GM12892 (cell line): ENCODE measurements around the gene PDE7B.

Source experiments
- POLR2A ChIP-seq: IDR thresholded peaks from 2 replicates; pipeline ENCODE4 v1.6.1; 2011; ENCODE audit warnings: low read depth, low read length, control low read depth
- POLR2AphosphoS5 ChIP-seq: IDR thresholded peaks from 2 replicates; pipeline ENCODE4 v1.6.1; 2011; ENCODE audit warnings: low read depth, low read length, control low read depth
- TAF1 ChIP-seq: IDR thresholded peaks from 2 replicates; pipeline ENCODE4 v1.6.1; 2011; ENCODE audit warnings: low read depth, mild to moderate bottlenecking, control low read depth, low read length, borderline replicate concordance

DNA sequence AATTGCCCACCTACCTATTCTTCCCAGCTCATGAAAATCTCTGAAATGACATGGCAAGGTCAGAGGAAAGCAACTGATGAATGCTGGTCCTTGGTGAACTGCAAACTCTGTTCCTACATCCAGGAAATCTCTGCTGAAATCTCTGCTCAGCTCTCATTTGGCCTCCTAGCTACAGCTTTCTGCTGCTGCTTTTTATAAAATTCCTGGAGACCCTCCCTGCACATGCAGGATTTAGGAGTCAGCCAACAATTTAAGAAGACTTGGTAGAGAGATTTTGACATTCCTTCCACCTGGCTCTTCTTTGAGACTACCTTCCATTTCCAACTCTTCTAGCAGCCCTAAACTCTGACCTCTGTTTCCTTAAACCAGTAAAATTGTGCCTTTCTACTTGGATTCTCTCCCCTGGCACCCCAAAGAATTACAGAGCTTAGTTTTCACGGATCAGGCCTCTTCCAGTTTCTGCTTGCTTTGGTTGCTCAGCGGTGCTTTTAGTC, 55.5 kb downstream of the PDE7B start:
- no peak for TF ChIP-seq POLR2AphosphoS5
- TF ChIP-seq POLR2A = no peak
- TF ChIP-seq TAF1 = no peak
